GM19025 (cell line): ENCODE measurements around the gene RNF130.
"Not testable (repeated sequence)": the region's sequence is repeated elsewhere in the genome, so short reads cannot be mapped to it uniquely, and the experiment has no call there.

ENCODE experiments used
- ATAC-seq: cut with Tn5 transposase; IDR thresholded peaks from one replicate; pipeline ENCODE4 v1.9.1; 2021; ENCODE audit warnings: mild to moderate bottlenecking, low read depth, moderate library complexity; ENCODE audit not compliant: unreplicated experiment

The RNF130 gene

DNA sequence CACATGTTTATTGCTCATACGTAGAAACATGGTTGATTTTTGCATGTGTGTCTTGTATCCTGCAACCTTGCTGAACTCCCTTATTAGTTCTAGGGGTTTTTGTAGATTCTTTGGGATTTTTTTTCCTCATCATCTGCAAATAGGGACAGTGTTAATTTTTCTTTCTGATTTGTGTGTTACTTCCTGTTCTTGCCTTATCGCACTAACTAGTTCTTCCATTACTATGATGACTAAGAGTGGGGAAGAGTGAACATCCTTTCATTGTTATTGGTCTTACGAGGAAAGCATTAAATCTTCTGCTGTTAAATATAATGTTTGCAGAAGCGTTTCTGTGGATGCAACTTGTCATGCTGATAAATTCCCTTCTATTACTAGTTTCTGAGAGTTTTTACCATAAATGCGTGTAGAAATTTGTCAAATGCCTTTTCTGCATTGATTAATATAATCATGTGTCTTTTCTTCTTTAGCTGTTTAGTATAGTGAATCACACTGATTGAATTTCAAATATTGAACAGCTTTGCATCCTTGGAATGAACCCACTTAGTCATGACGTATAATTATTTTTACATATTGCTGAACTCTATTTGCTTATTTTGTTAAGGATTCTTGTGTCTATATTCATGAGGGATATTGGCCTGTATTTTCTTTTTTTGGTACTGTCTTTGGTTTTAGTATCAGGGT is 32.1 kb upstream of the RNF130 start:
- ATAC-seq = no peak

DNA sequence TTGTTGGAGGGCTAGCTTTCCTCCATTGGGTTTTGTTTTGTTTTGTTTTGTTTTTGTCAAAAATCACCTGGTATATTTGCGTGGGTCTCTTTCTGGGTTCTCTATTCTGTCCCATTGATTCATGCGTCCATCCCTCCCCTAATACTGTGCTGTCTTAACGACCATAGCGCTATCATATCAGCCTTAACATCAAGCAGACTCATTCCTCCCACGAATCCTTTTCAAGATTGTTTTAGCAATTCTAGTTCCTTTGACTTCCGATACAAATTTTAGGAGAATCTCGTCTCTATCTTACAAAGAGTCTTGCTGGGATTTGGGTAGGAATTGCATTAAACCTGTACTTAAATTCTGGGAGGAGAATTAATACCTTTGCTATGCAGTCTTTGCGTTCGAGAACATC is 31.1 kb upstream of the RNF130 start:
- ATAC-seq = no peak

DNA sequence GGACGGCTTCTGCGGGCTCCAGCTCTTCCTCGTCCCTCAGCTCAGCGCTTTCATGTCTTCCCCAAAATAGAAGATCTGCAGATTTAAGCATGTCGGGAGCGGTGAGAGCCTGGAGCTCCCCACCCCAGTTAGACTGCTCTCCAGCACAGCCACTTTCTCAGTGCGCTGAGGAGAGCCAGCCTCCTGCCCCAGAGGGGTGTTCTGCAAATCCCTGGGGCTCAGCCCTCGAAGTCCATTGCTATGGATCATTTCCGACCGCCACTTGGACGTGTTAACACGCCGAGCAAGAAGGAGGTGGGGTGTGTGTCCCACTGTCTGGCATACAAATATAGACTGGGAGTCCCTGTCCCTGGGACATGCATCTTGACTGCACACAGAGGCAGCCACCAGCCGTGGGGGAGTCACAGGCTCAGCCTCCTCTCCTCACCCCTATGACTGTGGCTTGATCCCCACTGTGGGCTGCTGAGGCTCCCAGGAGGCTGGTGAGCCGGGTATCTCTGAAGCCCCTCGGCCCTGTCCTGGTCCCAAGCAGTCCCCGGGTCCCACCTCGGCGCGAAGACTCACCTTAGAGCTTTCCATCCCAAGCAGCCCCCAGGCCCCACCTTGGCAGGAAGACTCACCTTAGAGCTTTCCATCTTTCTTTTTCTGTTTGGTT is 30.0 kb upstream of the RNF130 start:
- ATAC-seq = no peak

DNA sequence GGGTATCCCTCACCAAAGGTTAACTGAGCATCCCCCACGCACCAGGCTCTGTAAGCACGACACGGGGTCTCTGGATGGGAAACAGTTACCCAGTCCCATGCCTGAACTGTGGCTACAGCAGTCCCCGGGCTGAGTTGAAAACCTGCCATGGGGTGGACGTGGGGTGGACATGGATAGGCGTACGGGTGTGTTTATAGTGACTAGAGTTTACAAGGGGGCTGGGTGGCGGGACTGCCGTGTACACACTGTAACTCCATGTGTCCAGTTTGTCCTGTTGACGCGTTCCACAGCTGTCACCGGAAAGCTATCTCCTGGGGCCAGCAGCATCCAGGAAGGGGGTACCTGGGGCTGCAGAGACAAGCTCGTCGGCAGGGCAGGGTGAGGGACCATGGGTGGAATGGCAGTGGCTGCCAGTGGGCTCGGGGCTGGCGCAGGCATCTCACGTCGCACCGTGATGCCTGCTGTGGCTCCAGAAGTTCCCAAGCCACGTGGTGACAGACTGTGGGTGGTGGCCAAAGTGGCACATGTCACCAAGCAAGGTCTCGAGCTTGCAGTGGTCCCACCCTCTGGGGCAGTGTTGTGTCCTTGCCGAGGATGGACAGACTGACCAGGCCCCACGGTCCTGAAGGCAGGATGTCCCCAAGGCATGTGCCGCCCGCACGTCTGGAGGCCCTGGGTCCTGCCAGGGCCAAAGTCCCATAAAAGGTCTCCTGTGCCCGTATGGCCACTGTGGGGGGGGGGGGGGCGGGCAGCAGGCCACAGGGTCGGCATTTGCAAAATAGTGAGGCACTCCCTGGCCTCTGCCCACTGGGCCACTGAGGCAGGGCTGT is 29.3 kb upstream of the RNF130 start:
- no peak for ATAC-seq

DNA sequence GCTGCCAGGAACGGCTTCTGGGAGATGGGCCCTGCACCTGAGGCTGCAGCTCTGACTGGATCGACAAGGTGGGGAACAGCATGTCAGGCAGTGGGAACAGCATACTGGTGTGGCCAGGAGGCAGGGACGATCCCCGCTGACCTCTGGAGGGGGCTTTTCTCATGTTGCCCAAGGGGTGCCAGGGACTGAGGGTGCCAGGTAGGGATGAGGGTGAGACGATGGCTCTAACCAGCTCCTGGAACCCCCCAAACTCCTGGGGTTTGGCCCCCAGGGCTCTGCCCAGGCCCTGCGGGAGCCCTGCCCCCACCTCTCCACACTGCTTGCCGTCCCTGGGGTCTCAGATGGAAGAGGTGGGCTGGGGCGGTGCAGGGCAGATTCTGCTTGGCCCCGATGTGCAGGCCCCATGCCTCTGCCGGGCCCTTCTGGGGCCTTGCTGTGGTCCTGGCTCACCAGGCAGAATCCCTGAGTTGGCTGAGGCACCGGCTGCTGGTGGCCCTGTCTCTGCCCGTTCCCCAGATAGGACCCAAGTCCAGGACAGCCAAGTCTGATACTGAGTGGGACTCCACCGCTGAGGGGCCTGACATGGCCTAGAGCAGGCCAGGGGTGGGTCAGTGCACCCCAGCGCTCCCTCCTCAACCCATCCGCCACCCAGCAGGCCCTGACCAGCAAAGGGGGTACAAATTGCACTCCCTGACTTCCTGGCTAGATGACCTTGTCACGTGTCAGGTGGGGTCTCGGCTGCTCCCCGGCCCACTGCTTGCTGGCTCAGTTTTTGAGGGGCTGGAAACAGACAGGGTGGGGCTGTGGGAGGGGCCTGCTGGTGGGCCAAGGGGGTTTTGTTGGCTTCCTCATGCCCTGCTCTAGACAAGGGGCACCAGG is 28.4 kb upstream of the RNF130 start:
- ATAC-seq = no peak

DNA sequence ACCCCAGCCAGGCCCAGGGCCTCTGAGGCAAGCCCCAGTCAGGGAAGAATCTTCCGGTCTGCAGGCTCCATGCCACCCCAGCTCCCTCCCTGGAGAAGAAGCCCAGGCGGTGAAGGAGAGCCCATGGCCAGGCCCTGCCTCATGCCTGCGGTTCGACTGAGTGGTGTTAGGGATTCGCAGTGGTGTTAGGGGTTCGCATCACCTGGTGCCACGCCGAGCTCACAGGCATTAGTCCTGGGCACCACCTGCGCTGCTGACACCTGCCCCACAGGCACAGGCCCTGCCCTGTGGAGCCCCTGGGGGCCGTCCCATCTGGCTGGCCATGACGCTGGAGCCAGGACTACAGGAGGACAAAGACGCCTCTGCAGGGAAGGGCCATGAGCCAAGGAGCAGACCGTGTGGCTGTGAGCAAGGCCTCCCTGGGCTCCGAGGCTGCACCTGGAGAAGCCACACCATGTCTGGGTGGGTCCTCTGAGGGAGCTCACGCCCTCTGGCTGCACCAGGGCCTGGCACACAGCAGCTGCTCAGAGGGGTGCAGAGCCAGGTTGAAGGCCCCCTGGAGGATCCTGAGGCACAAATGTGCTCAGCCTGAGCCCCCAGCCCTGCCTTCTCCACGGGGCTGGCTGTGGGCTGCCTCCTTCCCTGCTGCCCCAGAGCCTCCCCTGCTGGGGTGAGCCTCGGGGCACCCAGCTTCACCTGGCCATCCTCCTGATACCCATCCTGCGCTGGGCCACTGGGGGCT is 27.6 kb upstream of the RNF130 start:
- no peak for ATAC-seq

DNA sequence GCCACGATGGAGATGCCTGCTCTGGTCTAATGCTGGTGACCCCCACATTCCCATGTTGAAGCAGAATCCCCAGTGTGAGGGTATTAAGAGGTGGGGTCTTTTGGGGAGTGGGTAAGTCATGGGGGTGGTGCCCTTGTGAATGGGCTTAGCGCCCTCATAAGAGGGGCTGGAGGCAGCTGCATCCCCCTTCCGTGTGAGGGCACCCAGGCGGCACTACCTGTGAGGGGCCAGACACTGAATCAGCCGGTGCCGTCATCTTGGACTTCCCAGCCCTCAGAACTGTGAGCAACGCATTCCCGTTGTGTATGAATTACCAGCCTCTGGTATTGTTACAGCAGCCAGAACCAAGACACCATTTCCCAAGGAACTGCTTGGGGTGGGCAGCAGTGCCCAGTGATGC is 27.0 kb upstream of the RNF130 start:
- ATAC-seq = no peak

DNA sequence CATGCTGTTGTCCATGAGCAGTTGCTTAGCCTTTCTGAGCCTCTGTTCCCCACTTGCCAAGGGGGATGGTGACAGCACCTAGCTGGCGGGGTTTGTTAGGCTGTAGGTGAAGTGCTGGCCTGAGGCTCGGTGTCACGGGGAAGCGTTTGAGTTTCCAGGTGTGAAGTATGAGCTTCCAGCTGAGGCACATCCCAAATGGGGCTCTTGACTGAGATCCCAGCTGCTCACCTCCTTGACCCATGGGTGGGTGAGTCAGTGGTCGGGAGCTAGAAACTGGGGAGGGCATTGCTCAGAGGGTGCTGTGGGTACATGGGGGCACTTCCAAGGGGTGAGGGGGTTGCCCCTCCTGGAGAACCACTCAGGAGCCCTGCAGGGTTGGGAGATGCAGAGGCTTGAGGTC is 26.4 kb upstream of the RNF130 start:
- ATAC-seq = no peak

DNA sequence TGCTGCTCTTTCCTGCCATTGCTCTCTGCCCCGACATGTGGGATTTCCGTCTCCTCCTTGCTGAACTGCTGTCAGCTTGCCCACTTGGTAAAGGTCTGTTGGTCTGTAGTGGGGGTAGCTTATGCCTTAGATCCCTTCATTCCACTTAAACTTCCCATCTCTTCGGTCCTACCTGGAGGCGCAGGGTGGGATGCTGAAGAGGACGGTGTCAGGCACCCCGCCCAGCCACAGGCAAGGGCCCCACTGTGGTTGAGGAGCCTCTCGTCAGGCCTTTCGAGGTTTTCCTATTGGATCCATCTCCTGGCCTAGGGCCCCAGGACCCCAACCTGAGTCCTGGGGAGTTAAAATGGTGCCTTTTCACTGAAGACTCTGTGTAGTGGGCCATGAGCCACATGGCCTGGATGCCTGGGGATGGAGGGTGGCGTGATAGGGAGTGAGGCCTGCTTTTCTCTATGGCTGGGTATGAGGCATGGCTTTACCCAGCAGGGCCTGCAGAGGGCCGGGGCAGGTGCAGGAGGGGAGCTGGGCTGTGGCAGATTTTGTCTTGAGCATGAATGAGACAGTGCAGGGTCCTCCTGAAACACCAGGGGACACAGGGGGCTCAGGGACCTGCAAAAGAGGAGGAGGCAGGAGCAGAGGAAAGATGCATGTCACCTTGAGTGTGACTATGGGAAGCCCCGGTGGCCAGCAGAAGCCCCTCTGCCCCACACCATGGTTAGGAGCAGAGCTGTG is 25.8 kb upstream of the RNF130 start:
- no peak for ATAC-seq

DNA sequence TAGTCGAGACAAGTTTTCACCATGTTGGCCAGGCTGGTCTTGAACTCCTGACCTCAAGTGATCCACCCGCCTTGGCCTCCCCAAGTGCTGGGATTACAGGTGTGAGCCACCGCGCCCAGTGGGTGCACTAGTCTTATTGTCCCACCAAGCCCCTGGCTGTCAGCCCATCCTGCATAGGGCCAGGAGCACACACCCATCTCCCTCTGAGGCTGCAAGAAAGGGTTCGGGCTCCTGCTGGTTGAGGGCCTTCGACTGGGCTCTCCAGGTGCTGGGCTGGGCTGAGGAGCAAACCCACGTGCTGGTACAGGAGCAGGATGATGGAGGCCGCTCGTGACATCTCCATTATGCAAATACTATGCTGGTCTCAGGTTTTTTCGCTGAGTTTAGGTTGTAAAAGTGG is 25.1 kb upstream of the RNF130 start:
- ATAC-seq = no peak

DNA sequence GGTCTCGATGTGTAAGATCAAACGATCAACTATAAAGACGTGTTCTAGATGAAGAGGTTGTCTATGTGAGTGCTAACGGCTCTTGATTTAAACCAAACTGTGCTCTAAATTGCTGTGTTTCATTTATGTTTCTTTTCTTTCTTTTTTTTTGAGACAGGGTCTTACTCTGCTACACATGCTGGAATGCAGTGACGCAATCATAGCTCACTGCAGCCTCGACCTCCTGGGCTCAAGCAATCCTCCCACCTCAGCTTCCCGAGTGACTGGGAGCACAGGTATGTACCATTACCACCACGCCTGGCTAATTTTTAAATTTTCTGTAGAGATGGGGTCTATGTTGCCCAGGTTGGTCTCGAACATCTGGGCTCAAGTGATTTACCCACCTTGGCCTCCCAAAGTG is 24.0 kb upstream of the RNF130 start:
- ATAC-seq = no peak

DNA sequence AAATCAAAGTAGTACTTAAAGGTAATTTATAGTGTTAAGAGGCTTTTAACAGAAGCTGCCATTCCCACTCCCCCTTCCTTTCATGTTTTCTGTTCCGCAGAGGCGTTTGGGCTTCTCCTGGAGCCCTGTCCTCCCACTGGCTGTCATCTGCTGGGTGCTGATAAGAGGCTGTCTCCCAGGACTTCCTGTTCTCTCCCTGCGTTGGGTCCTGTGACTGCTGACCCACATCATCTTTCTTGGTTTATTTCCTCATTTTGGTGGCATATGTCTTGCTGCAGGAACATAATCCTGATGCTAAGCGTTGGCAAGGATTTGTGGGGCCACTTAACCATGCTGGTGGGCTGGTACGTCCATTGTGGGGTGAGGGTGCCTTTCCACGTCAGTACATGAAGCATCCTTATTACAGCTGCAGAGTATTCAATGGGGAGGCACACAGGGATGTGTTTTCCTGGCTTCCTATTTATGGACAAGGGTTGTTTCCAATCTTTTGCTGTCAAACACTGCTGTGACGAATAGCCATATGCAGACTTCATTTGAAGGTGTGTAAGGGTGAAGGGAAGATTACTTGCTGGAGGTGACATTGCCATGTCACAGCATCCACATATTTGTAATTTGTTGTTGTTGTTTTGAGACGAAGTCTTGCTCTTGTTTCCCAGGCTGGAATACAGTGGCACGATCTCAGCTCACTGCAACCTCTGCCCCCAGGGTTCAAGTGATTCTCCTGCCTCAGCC is 22.3 kb upstream of the RNF130 start:
- no peak for ATAC-seq

DNA sequence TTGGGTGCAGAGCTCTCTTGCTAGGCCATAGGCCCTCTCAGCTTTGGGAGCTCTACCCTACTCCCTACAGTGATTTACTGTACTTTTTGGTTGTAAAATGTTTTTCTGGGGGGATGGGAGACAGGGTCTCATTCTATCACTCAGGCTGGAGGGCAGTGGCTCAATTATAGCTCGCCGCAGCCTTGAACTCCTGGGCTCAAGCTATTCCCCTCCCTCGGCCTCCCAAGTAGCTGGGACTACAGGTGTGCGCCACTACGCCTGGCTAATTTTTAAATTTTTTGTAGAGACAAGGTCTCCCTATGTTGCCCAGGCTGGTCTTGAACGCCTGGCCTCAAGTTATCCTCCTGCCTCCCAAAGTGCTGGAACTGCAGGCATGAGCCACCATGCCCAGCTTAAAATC is 21.7 kb upstream of the RNF130 start:
- ATAC-seq = no peak

DNA sequence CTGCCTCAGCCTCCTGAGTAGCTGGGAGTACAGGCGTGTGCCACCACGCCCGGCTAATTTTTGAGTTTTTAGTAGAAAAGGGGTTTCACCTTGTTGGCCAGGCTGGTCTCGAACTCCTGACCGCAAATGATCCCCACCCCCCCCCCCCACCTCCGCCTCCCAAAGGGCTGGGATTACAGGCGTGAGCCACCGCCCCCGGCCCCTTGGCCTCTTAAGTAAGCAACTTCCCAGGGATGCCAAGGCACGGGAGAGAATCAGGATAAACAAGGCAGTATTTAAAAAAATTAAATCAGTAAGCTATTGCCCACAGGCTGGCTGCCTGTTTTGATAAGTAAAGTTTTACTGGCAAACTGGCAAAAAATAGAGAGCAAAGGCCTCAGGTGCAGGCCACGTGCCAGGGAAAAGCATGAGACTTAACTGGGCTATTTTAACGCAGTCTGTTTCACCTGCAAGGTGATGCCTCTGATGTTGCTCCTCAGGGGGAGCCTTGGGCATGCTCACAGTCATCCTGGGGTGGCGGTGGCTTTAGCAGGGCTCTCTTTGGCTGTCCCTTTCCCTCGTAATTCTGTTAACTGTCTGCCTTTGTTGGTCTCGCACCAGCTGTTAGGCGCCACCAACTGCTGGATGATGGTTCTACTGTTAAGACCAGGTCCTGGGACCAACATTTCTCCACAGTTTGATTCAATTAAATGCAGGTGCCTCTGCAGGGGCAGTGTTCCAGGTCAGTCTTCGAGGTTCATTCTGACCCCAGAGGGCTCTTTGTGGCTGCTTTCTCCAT is 19.4 kb upstream of the RNF130 start:
- ATAC-seq = no peak

DNA sequence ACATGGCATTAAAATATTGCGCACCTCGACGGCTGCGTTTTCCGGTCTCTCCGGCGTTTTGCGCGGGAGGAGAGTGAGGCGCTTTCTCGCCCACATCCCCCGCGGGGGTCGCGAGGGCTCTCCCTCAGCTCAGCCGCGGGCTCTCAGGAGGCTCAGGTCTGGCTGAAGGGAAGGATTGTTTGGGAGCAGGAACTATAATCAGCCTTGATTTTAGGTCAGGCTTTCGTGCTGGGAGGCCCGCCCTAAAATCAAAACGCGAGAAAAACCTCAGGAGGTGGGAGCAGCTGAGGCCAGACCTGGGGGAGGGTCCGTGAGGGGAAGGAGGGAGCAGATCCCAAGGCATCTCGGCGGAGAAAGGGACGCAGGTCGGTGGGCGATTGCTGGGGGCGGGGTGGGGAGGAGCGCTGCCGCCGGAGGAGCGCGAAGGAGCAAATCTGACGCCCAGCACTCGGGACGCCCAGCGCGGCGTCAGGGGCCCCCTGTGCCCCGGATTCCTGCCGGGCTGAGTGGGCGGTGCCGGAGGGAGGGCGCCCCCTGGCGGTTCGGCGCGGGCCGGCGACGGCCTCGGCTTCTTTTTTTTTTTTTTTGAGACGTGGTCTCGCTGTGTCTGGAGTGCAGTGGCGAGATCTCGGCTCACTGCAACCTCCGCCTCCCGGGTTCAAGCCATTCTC is 18.7 kb upstream of the RNF130 start:
- no peak for ATAC-seq

DNA sequence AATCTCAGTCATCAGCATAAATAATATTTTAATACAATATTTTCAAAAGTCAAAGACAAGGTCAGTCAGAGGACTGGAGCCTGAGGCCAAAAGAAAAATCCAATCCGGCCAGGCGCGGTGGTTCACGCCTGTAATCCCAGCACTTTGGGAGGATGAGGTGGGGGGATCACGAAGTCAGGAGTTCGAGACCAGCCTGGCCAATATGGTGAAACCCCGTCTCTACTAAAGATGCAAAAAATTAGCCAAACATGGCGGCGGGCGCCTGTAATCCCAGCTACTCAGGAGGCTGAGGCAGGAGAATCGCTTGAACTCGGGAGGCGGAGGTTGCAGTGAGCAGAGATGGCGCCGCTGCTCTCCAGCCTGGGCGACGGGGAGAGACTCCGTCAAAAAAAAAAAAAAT is 18.1 kb upstream of the RNF130 start:
- not testable (repeated sequence) for ATAC-seq

DNA sequence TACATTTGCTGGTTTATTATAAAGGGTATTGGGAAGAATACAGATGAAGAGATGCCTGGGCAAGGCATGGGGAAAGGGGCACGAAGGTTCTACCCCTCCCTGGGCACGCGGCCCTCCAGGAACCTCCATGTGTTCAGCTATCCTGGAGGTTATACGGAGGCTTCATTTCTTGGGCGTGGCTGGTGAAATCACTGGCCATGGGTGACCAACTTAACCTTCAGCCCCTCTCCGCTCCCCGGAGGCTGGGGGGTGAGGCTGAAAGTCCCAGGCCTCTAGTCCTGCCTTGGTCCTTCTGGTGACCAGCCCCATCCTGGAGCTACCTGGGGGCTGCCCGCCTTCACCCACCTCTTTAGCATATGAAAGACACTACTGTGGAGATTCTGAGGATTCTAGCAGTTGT is 17.0 kb upstream of the RNF130 start:
- no peak for ATAC-seq
